GM12874 (cell line): ENCODE data around the gene SLC9A5.

Experiments
- CTCF ChIP-seq: IDR thresholded peaks from 2 replicates; pipeline ENCODE4 v1.5.1; 2011; ENCODE audit warnings: low read depth, mild to moderate bottlenecking, control low read depth, low read length, moderate library complexity; ENCODE audit not compliant: insufficient read depth

The SLC9A5 gene

GRCh38 chr16:67278773-67279295, 30.1 kb downstream of the SLC9A5 start:
- peak; percentile 58 for TF ChIP-seq CTCF

- peak; percentile 93 for TF ChIP-seq CTCF
Observed at GRCh38 chr16:67279296-67280089, 30.7 kb downstream of the SLC9A5 start, which contains the start of gene PLEKHG4. Gene PLEKHG4, plus strand, starts transcription at chr16:67279532. Its CDS starts 513 bp downstream, at chr16:67280045.

DNA sequence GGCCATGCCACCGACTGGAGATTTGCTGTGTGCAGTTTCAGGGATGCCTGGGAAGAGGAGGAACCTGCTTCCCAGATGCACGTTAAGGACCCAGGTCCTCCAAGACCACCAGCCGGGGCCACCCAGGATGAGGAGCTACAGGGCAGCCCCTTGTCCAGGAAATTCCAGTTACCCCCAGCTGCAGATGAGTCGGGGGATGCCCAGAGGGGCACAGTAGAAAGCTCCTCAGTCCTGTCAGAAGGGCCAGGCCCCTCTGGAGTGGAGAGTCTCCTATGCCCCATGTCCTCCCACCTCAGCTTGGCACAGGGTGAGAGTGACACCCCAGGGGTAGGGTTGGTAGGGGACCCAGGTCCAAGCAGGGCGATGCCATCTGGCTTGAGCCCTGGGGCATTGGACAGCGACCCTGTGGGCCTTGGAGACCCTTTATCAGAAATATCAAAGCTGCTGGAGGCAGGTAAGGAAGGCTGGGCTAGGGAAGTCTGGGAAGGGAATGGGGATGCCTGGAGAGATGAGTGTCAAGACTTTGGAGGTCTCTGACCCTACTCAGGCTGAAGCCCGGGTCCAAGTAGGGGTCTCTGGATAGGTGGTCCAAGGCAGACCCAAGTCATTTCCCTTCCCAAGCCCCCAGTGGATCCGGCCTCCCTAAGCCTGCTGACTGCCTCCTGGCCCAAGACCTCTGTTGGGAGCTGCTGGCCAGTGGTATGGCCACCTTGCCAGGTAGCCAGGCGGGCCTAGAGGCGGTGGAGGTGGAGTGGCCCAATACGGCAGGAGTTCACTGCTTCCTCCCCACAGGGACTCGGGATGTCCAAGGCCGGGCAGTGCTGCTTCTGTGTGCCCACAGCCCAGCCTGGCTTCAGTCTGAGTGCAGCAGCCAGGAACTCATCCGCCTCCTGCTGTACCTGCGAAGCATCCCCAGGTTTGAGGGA, 31.6 kb downstream of the SLC9A5 start:
- TF ChIP-seq CTCF, result no peak

DNA sequence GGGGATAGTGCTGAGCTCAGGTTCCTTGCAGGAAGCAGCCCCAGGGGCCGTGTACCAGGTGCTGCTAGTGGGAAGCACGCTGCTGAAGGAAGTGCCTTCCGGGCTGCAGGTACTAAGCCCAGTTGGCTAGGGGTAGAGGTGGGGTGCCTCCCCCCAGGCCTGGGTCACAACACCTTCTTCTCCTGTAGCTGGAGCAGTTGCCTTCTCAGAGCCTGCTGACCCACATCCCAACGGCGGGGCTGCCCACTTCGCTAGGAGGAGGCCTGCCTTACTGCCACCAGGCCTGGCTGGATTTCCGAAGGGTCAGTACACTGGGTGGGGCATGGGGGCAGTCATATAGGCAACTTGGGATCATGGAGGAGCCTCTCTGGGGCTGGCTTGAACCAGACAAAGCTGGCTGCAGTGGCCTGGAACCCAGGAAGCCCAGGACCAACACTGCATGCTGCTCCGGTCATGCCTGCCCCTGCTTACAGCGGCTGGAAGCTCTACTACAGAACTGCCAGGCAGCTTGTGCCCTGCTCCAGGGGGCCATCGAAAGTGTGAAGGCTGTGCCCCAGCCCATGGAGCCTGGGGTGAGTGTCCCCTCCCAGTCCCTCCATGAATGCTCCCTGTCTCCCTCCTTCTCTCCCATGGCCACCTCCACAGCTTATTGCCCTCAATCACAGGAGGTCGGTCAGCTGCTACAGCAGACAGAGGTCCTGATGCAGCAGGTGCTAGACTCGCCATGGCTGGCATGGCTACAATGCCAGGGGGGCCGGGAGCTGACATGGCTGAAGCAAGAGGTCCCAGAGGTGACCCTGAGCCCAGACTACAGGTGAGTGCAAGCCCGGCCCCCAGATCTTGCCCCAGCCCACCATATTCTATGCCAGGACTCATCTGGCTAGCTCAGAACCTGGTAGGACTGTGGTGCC, 33.0 kb downstream of the SLC9A5 start:
- TF ChIP-seq CTCF, result no peak

DNA sequence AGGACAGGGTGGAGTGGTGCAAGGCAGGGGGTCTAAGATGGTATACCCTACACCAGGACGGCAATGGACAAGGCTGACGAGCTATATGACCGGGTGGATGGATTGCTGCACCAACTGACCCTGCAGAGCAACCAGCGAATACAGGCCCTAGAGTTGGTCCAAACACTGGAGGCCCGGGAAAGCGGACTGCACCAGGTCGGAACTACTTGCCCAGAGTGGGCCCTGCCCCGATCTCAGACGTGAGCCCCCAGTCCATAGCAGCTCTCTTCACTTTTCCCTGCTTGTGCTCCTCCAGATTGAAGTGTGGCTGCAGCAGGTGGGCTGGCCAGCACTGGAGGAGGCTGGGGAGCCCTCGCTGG, 33.6 kb downstream of the SLC9A5 start:
- TF ChIP-seq CTCF, result no peak

GRCh38 chr16:67283039-67283825, 34.5 kb downstream of the SLC9A5 start:
- no peak for TF ChIP-seq CTCF
